Astrocyte (in vitro differentiated cells and primary cell): ENCODE measurements around the gene ZFYVE1. TPM values are rescaled to one million over a fixed set of nuclear protein-coding genes. Genes with fewer than 3 reads are reported as not detected.
"Not testable (repeated sequence)": the region's sequence is repeated elsewhere in the genome, so short reads cannot be mapped to it uniquely, and the experiment has no call there.

Experiments used
- DNase-seq: peaks from one replicate; pipeline ENCODE4 v3.0.0-alpha.2; 2010; ENCODE audit warnings: low read depth
- FAIRE-seq: peaks from 2 replicates; lab custom pipeline; 2011; peaks lifted over from hg19 to GRCh38; lab: Jason Lieb, UNC
- H2AFZ ChIP-seq: 2 replicates; pipeline ENCODE4 v1.6.0; 2012; ENCODE audit warnings: low read depth, low read length, inconsistent platforms
- H3K27ac ChIP-seq: 2 replicates; pipeline ENCODE4 v1.5.1; 2011; ENCODE audit warnings: low read depth, low read length, inconsistent platforms
- H3K27me3 ChIP-seq: 2 replicates; pipeline ENCODE4 v1.6.0; 2011; ENCODE audit warnings: low read length, inconsistent platforms; ENCODE audit not compliant: insufficient read depth
- H3K36me3 ChIP-seq: 2 replicates; pipeline ENCODE4 v1.5.1; 2011; ENCODE audit warnings: low read length, inconsistent platforms; ENCODE audit not compliant: insufficient read depth
- H3K4me1 ChIP-seq: 2 replicates; pipeline ENCODE4 v1.5.1; 2011; ENCODE audit warnings: low read length, inconsistent platforms; ENCODE audit not compliant: insufficient read depth
- H3K4me2 ChIP-seq: 2 replicates; pipeline ENCODE4 v1.6.0; 2012; ENCODE audit warnings: low read length, inconsistent platforms
- H3K4me3 ChIP-seq: 2 replicates; pipeline ENCODE4 v1.5.1; 2011; ENCODE audit warnings: low read depth, mild to moderate bottlenecking, low read length, inconsistent platforms; ENCODE audit not compliant: insufficient read depth
- H3K79me2 ChIP-seq: 2 replicates; pipeline ENCODE4 v1.6.0; 2012; ENCODE audit warnings: mild to moderate bottlenecking, low read length, inconsistent platforms; ENCODE audit not compliant: insufficient read depth
- H3K9ac ChIP-seq: 2 replicates; pipeline ENCODE4 v1.6.0; 2012; ENCODE audit warnings: mild to moderate bottlenecking, low read length, inconsistent platforms
- H3K9me3 ChIP-seq: 2 replicates; pipeline ENCODE4 v1.5.1; 2012; ENCODE audit warnings: low read depth, mild to moderate bottlenecking, low read length, inconsistent platforms; ENCODE audit not compliant: insufficient read depth
- H4K20me1 ChIP-seq: 2 replicates; pipeline ENCODE4 v1.6.0; 2012; ENCODE audit warnings: low read length, inconsistent platforms; ENCODE audit not compliant: insufficient read depth
- H3K27ac Mint-ChIP-seq: one replicate; pipeline ENCODE4 v1.8.0; 2021; ENCODE audit warnings: mild to moderate bottlenecking, mixed read lengths; ENCODE audit not compliant: unreplicated experiment
- H3K27me3 Mint-ChIP-seq: one replicate; pipeline ENCODE4 v1.8.0; 2021; ENCODE audit warnings: low read depth, mixed read lengths; ENCODE audit not compliant: unreplicated experiment
- H3K36me3 Mint-ChIP-seq: one replicate; pipeline ENCODE4 v1.8.0; 2021; ENCODE audit warnings: low read depth, mixed read lengths; ENCODE audit not compliant: unreplicated experiment
- H3K4me1 Mint-ChIP-seq: one replicate; pipeline ENCODE4 v1.8.0; 2021; ENCODE audit warnings: low read depth, mixed read lengths; ENCODE audit not compliant: unreplicated experiment
- H3K4me3 Mint-ChIP-seq: one replicate; pipeline ENCODE4 v1.8.0; 2021; ENCODE audit warnings: mild to moderate bottlenecking, moderate library complexity, mixed read lengths; ENCODE audit not compliant: unreplicated experiment
- H3K9me3 Mint-ChIP-seq: one replicate; pipeline ENCODE4 v1.8.0; 2021; ENCODE audit warnings: mild to moderate bottlenecking, mixed read lengths; ENCODE audit not compliant: unreplicated experiment
- CTCF ChIP-seq: IDR thresholded peaks from 2 replicates; pipeline ENCODE4 v1.5.1; 2011; ENCODE audit warnings: low read depth, mild to moderate bottlenecking, inconsistent platforms, low read length, moderate library complexity; ENCODE audit not compliant: insufficient read depth
- EZH2 ChIP-seq: IDR thresholded peaks from 2 replicates; pipeline ENCODE4 v1.6.1; 2012; ENCODE audit warnings: mild to moderate bottlenecking, low read length, inconsistent platforms; ENCODE audit not compliant: insufficient read depth
- total RNA-seq: library from RNA; stranded (reverse); gene quantifications from 2 replicates; pipeline ENCODE4 v1.2.1, GENCODE V29; 2021

Gene ZFYVE1
- total RNA-seq, 1 donor from 2014 or later: 34.3 TPM

GRCh38 chr14:73047808-73048207 lies 20.9 kb upstream of the ZFYVE1 start:
- Mint-ChIP-seq H3K4me1 (no peaks in the 10 kb centered on the region), H3K4me3 (no peak overlapping the region), H3K9me3 (no peaks in the 10 kb centered on the region), H3K36me3 (no peaks in the 10 kb centered on the region), H3K27ac (no peak overlapping the region), H3K27me3 (no peaks in the 10 kb centered on the region)
- Histone ChIP-seq H3K4me2 (no peak overlapping the region), H3K36me3 (no peaks in the 10 kb centered on the region), H3K9ac (no peak overlapping the region), H3K27me3 (no peaks in the 10 kb centered on the region), H3K9me3 (no peaks in the 10 kb centered on the region), H2AFZ (no peak overlapping the region), H3K27ac (no peak overlapping the region), H3K79me2 (no peaks in the 10 kb centered on the region), H3K4me1 (no peaks in the 10 kb centered on the region), H4K20me1 (no peaks in the 10 kb centered on the region), H3K4me3 (no peak overlapping the region)
- no peak for FAIRE-seq
- no peak for DNase-seq
- no peak for TF ChIP-seq CTCF
- no peak for TF ChIP-seq EZH2

- not testable (repeated sequence) for H3K4me1 ChIP-seq, H3K27ac Mint-ChIP-seq, H3K27me3 Mint-ChIP-seq, H3K4me2 ChIP-seq, H4K20me1 ChIP-seq, H3K9me3 ChIP-seq, H3K4me3 ChIP-seq, H3K4me1 Mint-ChIP-seq, H3K36me3 ChIP-seq, H3K4me3 Mint-ChIP-seq, FAIRE-seq, H3K27me3 ChIP-seq, H2AFZ ChIP-seq, H3K27ac ChIP-seq, H3K79me2 ChIP-seq, H3K36me3 Mint-ChIP-seq, H3K9me3 Mint-ChIP-seq, H3K9ac ChIP-seq
- DNase-seq: peak; percentile 46
Measured at GRCh38 chr14:73036706-73037450, 10.0 kb upstream of the ZFYVE1 start.

GRCh38 chr14:73027984-73028383 lies 1.1 kb upstream of the ZFYVE1 start:
- Mint-ChIP-seq H3K4me3 (no peak overlapping the region), H3K27me3 (no peaks in the 10 kb centered on the region), H3K4me1 (peaks cover 13% of the 10 kb centered on the region), H3K36me3 (peaks cover 11% of the 10 kb centered on the region), H3K9me3 (no peaks in the 10 kb centered on the region), H3K27ac (no peak overlapping the region)
- peaks cover 14% of the 10 kb centered on the region for H3K36me3 ChIP-seq
- H3K9ac ChIP-seq: no peak overlapping the region
- no peak overlapping the region for H3K4me3 ChIP-seq
- no peaks in the 10 kb centered on the region for H3K27me3 ChIP-seq
- H3K9me3 ChIP-seq: no peaks in the 10 kb centered on the region
- FAIRE-seq: no peak
- H2AFZ ChIP-seq: peak overlapping the region; percentile 69
- no peak overlapping the region for H3K4me2 ChIP-seq
- TF ChIP-seq EZH2: no peak
- no peak for TF ChIP-seq CTCF
- peaks cover 23% of the 10 kb centered on the region for H4K20me1 ChIP-seq
- peaks cover 31% of the 10 kb centered on the region for H3K79me2 ChIP-seq
- no peak for DNase-seq
- no peaks in the 10 kb centered on the region for H3K4me1 ChIP-seq
- H3K27ac ChIP-seq: no peak overlapping the region
